Testis (tissue), 3 donors: ENCODE measurements around the gene OR6X1. TPM values are rescaled to one million over a fixed set of nuclear protein-coding genes. Genes with fewer than 3 reads are reported as not detected.
A peak's percentile ranks its signal among the peaks of the same experiment; 100 is the strongest.

Experiments
- DNase-seq: peaks from one replicate; pipeline ENCODE4 v3.0.0-alpha.2; 2019
- H3K27ac ChIP-seq, 2 donors: fragments of 200-600 bp; sonication (generic); one replicate each; pipeline ENCODE4 v1.5.1; 2019
- H3K27me3 ChIP-seq: fragments of 200-600 bp; sonication (generic); one replicate; pipeline ENCODE4 v1.5.1; 2019
- H3K36me3 ChIP-seq: fragments of 200-600 bp; sonication (generic); one replicate; pipeline ENCODE4 v1.5.1; 2017; ENCODE audit warnings: low read depth; ENCODE audit errors: missing control alignments
- H3K4me1 ChIP-seq: fragments of 200-600 bp; sonication (generic); one replicate; pipeline ENCODE4 v1.5.1; 2019
- H3K4me3 ChIP-seq, 2 donors: fragments of 200-600 bp; sonication (generic); one replicate each; pipeline ENCODE4 v1.5.1; 2017 to 2019
- H3K9me3 ChIP-seq: fragments of 200-600 bp; sonication (generic); one replicate; pipeline ENCODE4 v1.5.1; 2017
- CTCF ChIP-seq, 3 experiments: fragments of 450-650 bp in 2 of 3; fragments of 200-600 bp in 1 of 3; sonication (generic) in 1 of 3; IDR thresholded peaks; one replicate each; pipeline ENCODE4 v1.5.1; 2016 to 2019; ENCODE audit warnings: antibody characterized with exemption in 3 of 3, mild to moderate bottlenecking in 2 of 3, moderate library complexity in 1 of 3
- POLR2A ChIP-seq: fragments of 450-650 bp; IDR thresholded peaks from one replicate; pipeline ENCODE4 v1.6.1; 2017; ENCODE audit warnings: antibody characterized with exemption, mild to moderate bottlenecking, moderate library complexity
- WGBS, 2 donors: methylation state at CpG; one replicate each; pipeline ENCODE4 v1.1.5; 2018; 5-methylcytosine and 5-hydroxymethylcytosine counted together
- intact Hi-C: fragments of 100-400 bp; cut with DNase I; formaldehyde crosslinking; loops from one replicate; pipeline ENCODE4 v1.15.1; 2023; ENCODE audit warnings: low total_unique reads
- polyA plus RNA-seq: library from polyadenylated mRNA; stranded (reverse); fragments of 350-450 nt; fragmentation: Illumina TruSeq; extraction: RNeasy Lipid Tissue Mini Kit (QIAGEN cat#74804); gene quantifications from one replicate; pipeline ENCODE4 v1.2.3, GENCODE V29; 2014; ENCODE audit warnings: low read depth, low replicate concordance; ENCODE audit not compliant: insufficient read depth
- total RNA-seq, 2 donors: library from RNA; depleted of rRNA; stranded (reverse); fragments of >200 nt; gene quantifications; one replicate each; pipeline ENCODE4 v1.2.3, GENCODE V29; 2016

Gene OR6X1
- total and polyA plus RNA-seq, 3 donors from 2014 or later: not detected

- H3K27ac ChIP-seq: no peak overlapping the region
- H3K27me3 ChIP-seq: no peaks in the 10 kb centered on the region
- DNase-seq: no peak
- H3K36me3 ChIP-seq: no peaks in the 10 kb centered on the region
- H3K4me3 ChIP-seq: no peak overlapping the region
- H3K4me1 ChIP-seq: no peaks in the 10 kb centered on the region
- intact Hi-C loops: no loop called here
- H3K9me3 ChIP-seq: no peaks in the 10 kb centered on the region
- WGBS, 2 donors: 86 to 95% methylated on average over 1 of the region's 1 CpG
- TF ChIP-seq CTCF (IDR thresholded peaks at IDR 0.05) (no peak), POLR2A (no peak)
Observed at GRCh38 chr11:123760894-123761293, 6.6 kb upstream of the OR6X1 start.

- 67 to 79% methylated on average over 3 of the region's 3 CpGs for WGBS, 2 donors
- Histone ChIP-seq H3K27ac (no peak overlapping the region), H3K36me3 (no peaks in the 10 kb centered on the region), H3K9me3 (no peaks in the 10 kb centered on the region), H3K4me3 (no peak overlapping the region), H3K27me3 (no peaks in the 10 kb centered on the region), H3K4me1 (no peaks in the 10 kb centered on the region)
- TF ChIP-seq CTCF (IDR thresholded peaks at IDR 0.05) (no peak), POLR2A (no peak)
- intact Hi-C loops: no loop called here
- DNase-seq: no peak
Observed at GRCh38 chr11:123757976-123758375, 3.7 kb upstream of the OR6X1 start.

GRCh38 chr11:123755813-123756212 is 1.5 kb upstream of the OR6X1 start:
- H3K27me3 ChIP-seq: no peaks in the 10 kb centered on the region
- 74 to 82% methylated on average over 3 of the region's 3 CpGs for WGBS, 2 donors
- H3K4me3 ChIP-seq: no peak overlapping the region
- intact Hi-C loops: no loop called here
- no peak for TF ChIP-seq CTCF (IDR thresholded peaks at IDR 0.05)
- TF ChIP-seq POLR2A: no peak
- no peaks in the 10 kb centered on the region for H3K4me1 ChIP-seq
- no peak overlapping the region for H3K27ac ChIP-seq
- no peak for DNase-seq
- H3K9me3 ChIP-seq: no peaks in the 10 kb centered on the region
- H3K36me3 ChIP-seq: no peaks in the 10 kb centered on the region

- no peak for DNase-seq
- no peak overlapping the region for H3K27ac ChIP-seq
- intact Hi-C loops: no loop called here
- TF ChIP-seq POLR2A: no peak
- TF ChIP-seq CTCF (IDR thresholded peaks at IDR 0.05): no peak
- H3K36me3 ChIP-seq: no peaks in the 10 kb centered on the region
- H3K4me1 ChIP-seq: no peaks in the 10 kb centered on the region
- H3K9me3 ChIP-seq: no peaks in the 10 kb centered on the region
- no peak overlapping the region for H3K4me3 ChIP-seq
- H3K27me3 ChIP-seq: no peaks in the 10 kb centered on the region
Observed at GRCh38 chr11:123755344-123755743, 1.0 kb upstream of the OR6X1 start.

- no peak for DNase-seq
- Histone ChIP-seq H3K36me3 (no peaks in the 10 kb centered on the region), H3K4me3 (no peak overlapping the region), H3K4me1 (no peaks in the 10 kb centered on the region), H3K9me3 (no peaks in the 10 kb centered on the region), H3K27me3 (no peaks in the 10 kb centered on the region), H3K27ac (peak overlapping the region in 1 of 2 donors; percentile 30)
- intact Hi-C loops: no loop called here
- TF ChIP-seq POLR2A (no peak), CTCF (IDR thresholded peaks at IDR 0.05) (no peak)
Observed at GRCh38 chr11:123753110-123753509, 1.2 kb downstream of the OR6X1 start.
